ENCODE data around the gene ARID1B. TPM values are rescaled to one million over a fixed set of nuclear protein-coding genes. Genes with fewer than 3 reads are reported as not detected.

ARID1B gene
- total RNA-seq, 2 experiments from 2014 or later, result 36.9 to 38.9 TPM

DNA sequence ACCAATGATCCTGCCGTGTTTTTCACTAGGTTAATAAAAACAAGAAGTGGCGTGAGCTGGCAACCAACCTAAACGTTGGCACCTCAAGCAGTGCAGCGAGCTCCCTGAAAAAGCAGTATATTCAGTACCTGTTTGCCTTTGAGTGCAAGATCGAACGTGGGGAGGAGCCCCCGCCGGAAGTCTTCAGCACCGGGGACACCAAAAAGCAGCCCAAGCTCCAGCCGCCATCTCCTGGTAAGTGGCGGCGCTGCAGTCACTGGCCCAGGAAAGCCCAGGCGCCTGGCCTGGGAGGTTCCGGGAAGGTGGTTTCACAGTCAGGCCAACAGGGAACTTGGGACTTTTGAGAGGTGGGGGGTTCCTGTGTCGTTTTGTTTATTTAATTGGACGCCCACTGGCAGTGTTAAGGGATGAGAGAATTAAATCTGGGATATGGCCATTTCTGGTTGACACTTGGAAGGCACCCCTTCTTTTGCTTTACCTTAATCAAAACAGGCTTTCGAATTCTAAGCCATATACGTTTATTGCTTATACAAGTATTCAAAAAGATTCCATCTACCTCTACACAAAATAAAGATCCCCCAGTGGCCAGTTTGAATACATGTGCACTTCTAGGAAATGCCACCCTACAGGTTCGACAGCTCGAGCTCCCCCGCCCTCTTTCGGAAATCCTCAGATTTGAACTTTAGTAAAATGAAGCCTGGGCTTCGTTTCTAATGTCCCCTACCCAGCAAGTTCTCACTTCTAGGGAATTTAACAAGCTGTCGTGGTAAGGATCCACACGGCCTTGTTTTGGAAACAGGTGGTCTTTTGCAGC lies 407.2 kb downstream of the ARID1B start:
- peak; percentile 90 for ATAC-seq
- TF ChIP-seq, protein P1, sequence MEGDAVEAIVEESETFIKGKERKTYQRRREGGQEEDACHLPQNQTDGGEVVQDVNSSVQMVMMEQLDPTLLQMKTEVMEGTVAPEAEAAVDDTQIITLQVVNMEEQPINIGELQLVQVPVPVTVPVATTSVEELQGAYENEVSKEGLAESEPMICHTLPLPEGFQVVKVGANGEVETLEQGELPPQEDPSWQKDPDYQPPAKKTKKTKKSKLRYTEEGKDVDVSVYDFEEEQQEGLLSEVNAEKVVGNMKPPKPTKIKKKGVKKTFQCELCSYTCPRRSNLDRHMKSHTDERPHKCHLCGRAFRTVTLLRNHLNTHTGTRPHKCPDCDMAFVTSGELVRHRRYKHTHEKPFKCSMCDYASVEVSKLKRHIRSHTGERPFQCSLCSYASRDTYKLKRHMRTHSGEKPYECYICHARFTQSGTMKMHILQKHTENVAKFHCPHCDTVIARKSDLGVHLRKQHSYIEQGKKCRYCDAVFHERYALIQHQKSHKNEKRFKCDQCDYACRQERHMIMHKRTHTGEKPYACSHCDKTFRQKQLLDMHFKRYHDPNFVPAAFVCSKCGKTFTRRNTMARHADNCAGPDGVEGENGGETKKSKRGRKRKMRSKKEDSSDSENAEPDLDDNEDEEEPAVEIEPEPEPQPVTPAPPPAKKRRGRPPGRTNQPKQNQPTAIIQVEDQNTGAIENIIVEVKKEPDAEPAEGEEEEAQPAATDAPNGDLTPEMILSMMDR (IDR thresholded peaks at IDR 0.05), result peak; percentile 94
- peaks cover 6% of the 10 kb centered on the region for H3K4me1 Mint-ChIP-seq (ENCODE audit: low read depth)
- H3K27me3 Mint-ChIP-seq, result no peaks in the 10 kb centered on the region
- ChIA-PET POLR2A (interaction anchor here (2.1 kb wide), 1 partner anchor 130 kb away, joined by 5 read pairs; no protein-coding TSS in a partner anchor), CTCF (interaction anchor here (0.5 to 4.5 kb wide), 23 partner anchors 10 to 625 kb away, joined by 3 to 39 read pairs (median 3); no protein-coding TSS in a partner anchor)
- no peak overlapping the region for H3K4me3 Mint-ChIP-seq
- peak; percentile 75 for DNase-seq
- peaks cover 10% of the 10 kb centered on the region for H3K36me3 Mint-ChIP-seq (ENCODE audit: low read depth)
- no peaks in the 10 kb centered on the region for H3K9me3 Mint-ChIP-seq
- H3K27ac Mint-ChIP-seq, result no peak overlapping the region
- intact Hi-C loops (cut with micrococcal nuclease), result loop anchor here (1.0 kb wide), 1 partner anchor 150 kb away; no protein-coding TSS in a partner anchor

DNA sequence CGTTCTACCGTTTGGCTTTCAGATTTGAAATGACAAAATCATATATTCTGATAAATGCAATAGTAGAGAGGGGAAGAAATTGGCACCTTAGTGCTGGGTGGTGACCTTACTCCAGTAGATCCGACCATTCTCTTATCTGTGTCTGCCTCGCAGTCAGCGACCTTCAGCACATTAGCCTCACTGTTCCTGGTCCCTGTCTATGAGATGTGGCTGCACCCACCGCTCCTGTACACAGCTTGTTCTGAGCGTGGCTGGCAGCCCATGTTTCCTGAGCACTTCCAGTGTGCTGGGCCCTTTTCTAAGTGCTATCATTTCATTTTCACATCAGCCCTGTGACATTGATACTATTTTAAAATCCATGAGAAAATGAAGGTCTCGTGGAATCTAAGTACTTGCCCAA lies 408.0 kb downstream of the ARID1B start:
- peaks cover 16% of the 10 kb centered on the region for H3K36me3 Mint-ChIP-seq (ENCODE audit: low read depth)
- H3K4me3 Mint-ChIP-seq, result no peak overlapping the region
- POLR2A ChIA-PET, result interaction anchor here (0.6 to 2.1 kb wide), 2 partner anchors 12 to 130 kb away, joined by 3 to 5 read pairs; no protein-coding TSS in a partner anchor

DNA sequence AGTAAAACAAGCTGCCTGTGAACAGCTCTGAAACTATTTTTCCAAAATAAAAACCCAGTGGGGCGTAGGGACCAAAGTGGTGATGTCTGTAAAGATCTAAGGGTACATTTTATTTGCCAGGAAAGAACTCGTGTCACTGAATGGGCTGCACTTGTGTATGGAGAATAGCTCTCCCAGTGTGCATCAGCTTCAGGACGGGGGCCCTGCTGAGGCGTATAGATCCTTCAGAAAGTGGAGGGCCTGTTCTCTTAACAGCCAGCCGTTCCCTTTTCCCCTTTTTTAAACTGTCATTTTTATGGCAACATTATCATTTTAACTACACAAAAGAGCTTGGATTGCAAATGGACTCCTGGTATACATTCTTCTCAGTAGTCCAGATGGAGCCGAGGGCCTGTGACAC lies 408.8 kb downstream of the ARID1B start:
- ChIA-PET POLR2A (interaction anchor here (0.6 to 2.1 kb wide), 3 partner anchors 11 to 131 kb away, joined by 3 to 5 read pairs (median 4); no protein-coding TSS in a partner anchor), CTCF (interaction anchor here (0.9 to 4.5 kb wide), 8 partner anchors 8 to 385 kb away, joined by 3 to 39 read pairs (median 6); no protein-coding TSS in a partner anchor)
- intact Hi-C loops (cut with micrococcal nuclease), result no loop called here
- DNase-seq, result no peak
- no peak overlapping the region for H3K4me3 Mint-ChIP-seq
- H3K4me1 Mint-ChIP-seq (ENCODE audit: low read depth), result peaks cover 6% of the 10 kb centered on the region
- H3K9me3 Mint-ChIP-seq, result no peaks in the 10 kb centered on the region
- no peak for ATAC-seq
- no peak overlapping the region for H3K27ac Mint-ChIP-seq
- TF ChIP-seq, protein P1 (IDR thresholded peaks at IDR 0.05), result no peak
- H3K27me3 Mint-ChIP-seq, result no peaks in the 10 kb centered on the region
- peaks cover 22% of the 10 kb centered on the region for H3K36me3 Mint-ChIP-seq (ENCODE audit: low read depth)

More for the DNA sequence above, 408.0 kb downstream of the ARID1B start:
- Mint-ChIP-seq H3K27ac (no peak overlapping the region), H3K27me3 (no peaks in the 10 kb centered on the region), H3K9me3 (no peaks in the 10 kb centered on the region), H3K4me1 (ENCODE audit: low read depth) (peaks cover 6% of the 10 kb centered on the region)
- CTCF ChIA-PET, result interaction anchor here (1.2 to 4.5 kb wide), 13 partner anchors 9 to 399 kb away, joined by 3 to 39 read pairs (median 5); no protein-coding TSS in a partner anchor
- ATAC-seq, result no peak
- DNase-seq, result no peak
- intact Hi-C loops (cut with micrococcal nuclease), result no loop called here
- TF ChIP-seq, protein P1 (IDR thresholded peaks at IDR 0.05), result no peak

DNA sequence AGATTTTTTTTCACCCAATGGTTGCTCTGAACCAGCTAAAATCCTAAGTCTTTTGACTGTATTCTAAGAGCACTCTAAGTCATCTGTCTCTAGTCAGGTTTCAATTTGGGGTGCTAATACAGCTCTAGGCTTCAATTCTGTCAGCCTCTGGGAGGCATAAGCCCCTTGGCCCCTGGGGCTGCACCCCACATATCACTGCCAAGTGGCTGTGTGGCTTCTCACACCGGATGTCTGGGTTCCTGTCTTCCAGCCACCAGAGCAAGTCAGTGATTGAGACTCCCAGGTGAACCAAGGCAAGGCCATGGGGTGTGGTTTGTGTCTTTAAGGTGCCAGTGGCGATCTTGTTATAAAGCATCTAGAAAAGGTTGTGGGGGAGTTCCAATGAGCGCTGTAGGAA lies 409.6 kb downstream of the ARID1B start:
- no peak for DNase-seq
- ATAC-seq, result no peak
- H3K36me3 Mint-ChIP-seq (ENCODE audit: low read depth), result peaks cover 24% of the 10 kb centered on the region
- H3K27me3 Mint-ChIP-seq, result no peaks in the 10 kb centered on the region
- intact Hi-C loops (cut with micrococcal nuclease), result no loop called here
- H3K4me1 Mint-ChIP-seq (ENCODE audit: low read depth), result peaks cover 6% of the 10 kb centered on the region
- H3K27ac Mint-ChIP-seq, result no peak overlapping the region
- H3K9me3 Mint-ChIP-seq, result no peaks in the 10 kb centered on the region
- POLR2A ChIA-PET, result interaction anchor here (0.5 to 1.7 kb wide), 3 partner anchors 22 to 394 kb away, joined by 3 to 4 read pairs (median 3); no protein-coding TSS in a partner anchor
- CTCF ChIA-PET, result interaction anchor here (2.0 to 4.5 kb wide), 3 partner anchors 42 to 153 kb away, joined by 5 to 39 read pairs (median 5); no protein-coding TSS in a partner anchor
- no peak overlapping the region for H3K4me3 Mint-ChIP-seq
- TF ChIP-seq, protein P1 (IDR thresholded peaks at IDR 0.05), result no peak

Measured in activated CD8-positive, alpha-beta T cell treated with anti-CD3 and anti-CD28 coated beads for 36 hours (primary cell).